ENCODE results near the gene HOXD13. TPM values are rescaled to one million over a fixed set of nuclear protein-coding genes. Genes with fewer than 3 reads are reported as not detected.

Gene HOXD13
- total RNA-seq, 4 donors from 2014 or later: 0.19 TPM; not detected in 3

GRCh38 chr2:176124947-176125771 lies 32.6 kb downstream of the HOXD13 start:
- Histone ChIP-seq H3K9me3 (no peaks in the 10 kb centered on the region), H3K4me1 (peaks cover 50% of the 10 kb centered on the region), H3K36me3 (no peaks in the 10 kb centered on the region), H3K4me3 (no peak overlapping the region), H3K27me3 (peaks cover 97% of the 10 kb centered on the region), H3K27ac (no peak overlapping the region)
- DNase-seq (ENCODE audit: low spot score in 2 of 2): no peak
- TF ChIP-seq POLR2A (IDR thresholded peaks at IDR 0.05) (no peak), POLR2AphosphoS5 (IDR thresholded peaks at IDR 0.05) (no peak), CTCF (IDR thresholded peaks at IDR 0.05) (no peak), EP300 (IDR thresholded peaks at IDR 0.05) (no peak)
- 49% methylated on average over 5 of the region's 9 CpGs for WGBS

DNA sequence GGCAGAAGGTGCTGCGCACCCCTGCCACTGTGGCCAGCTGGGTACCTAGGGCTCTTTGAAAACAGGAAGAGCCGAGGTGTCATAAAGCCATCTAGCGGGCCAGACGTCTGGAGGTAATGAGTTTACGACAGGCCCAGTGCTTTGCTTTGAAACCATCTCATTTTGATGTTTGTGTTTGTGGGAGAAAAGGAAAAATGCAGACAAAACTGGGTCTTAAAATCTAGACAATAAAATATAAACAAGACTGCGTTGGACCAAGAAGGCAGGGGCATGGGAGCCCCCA lies 33.2 kb downstream of the HOXD13 start:
- WGBS: 50% methylated on average over 6 of the region's 6 CpGs

DNA sequence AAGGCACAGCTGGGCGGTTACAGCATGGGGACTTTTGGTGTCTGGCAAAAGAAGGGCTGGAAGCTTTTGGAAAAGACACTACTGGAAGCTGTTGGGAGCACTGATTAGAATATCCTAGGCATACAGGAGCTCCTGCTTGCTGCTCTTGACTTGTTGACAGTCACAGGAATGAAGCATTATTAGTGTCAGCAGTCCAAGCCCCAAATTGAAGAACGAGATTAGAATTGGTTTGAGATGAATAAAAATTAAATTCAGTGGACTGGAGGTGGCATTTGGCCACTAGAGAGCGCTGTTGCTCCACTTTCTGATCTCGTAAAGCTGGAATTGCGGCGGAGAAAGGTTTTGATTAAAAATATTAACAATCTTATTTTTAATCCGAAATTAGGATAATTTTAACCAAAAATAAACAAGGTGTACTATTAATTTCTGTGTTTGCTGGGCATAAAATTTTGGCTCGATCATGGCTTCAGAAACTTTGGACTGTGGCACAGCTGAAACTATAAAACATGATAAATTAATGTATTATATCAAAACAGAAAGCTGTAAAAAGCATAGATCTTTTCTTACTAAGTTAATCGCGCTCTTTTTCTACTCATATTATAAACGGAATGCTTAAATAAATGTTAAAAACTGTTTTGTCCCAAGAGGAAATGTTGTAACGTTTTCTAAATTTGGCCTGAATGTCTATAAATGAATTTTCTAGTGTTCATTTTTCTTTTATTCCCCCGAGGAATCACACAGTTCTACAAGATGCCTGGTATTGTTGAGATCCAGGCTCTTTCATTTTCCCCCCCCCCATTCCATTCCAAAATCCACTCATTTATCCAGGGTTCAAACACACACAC lies 34.6 kb downstream of the HOXD13 start:
- peak; percentile 71 to 77 for TF ChIP-seq CTCF (IDR thresholded peaks at IDR 0.05)
- TF ChIP-seq POLR2A (IDR thresholded peaks at IDR 0.05): no peak
- TF ChIP-seq EP300 (IDR thresholded peaks at IDR 0.05): no peak
- Histone ChIP-seq H3K27me3 (peaks cover 97% of the 10 kb centered on the region), H3K4me1 (peaks cover 49% of the 10 kb centered on the region), H3K27ac (no peak overlapping the region), H3K9me3 (no peaks in the 10 kb centered on the region), H3K36me3 (no peaks in the 10 kb centered on the region), H3K4me3 (no peak overlapping the region)
- DNase-seq (ENCODE audit: low spot score in 2 of 2): peak in 1 of 2 donors; percentile 74
- 6% methylated on average over 13 of the region's 13 CpGs for WGBS

More for the DNA sequence above, 33.2 kb downstream of the HOXD13 start:
- Histone ChIP-seq H3K4me1 (peaks cover 55% of the 10 kb centered on the region), H3K27me3 (peaks cover 97% of the 10 kb centered on the region), H3K36me3 (no peaks in the 10 kb centered on the region), H3K9me3 (no peaks in the 10 kb centered on the region), H3K4me3 (no peak overlapping the region), H3K27ac (no peak overlapping the region)
- DNase-seq (ENCODE audit: low spot score in 2 of 2): no peak
- no peak for TF ChIP-seq POLR2A (IDR thresholded peaks at IDR 0.05)
- TF ChIP-seq EP300 (IDR thresholded peaks at IDR 0.05): no peak
- TF ChIP-seq CTCF (IDR thresholded peaks at IDR 0.05): no peak
- TF ChIP-seq POLR2AphosphoS5 (IDR thresholded peaks at IDR 0.05): no peak

DNA sequence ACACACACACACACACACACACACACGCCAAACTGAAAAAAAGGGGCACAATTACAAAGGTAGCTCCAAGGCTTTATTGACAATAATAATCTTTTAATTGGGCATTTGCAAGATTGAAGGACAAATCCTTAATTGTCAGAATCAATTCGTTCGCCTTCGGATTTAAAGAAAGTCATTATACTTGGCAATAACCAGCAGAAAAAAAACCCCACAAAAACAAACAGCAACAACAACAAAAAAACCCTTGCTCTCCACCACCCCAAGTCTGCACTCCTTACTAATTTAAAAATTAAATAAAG lies 35.2 kb downstream of the HOXD13 start:
- no peak for DNase-seq (ENCODE audit: low spot score in 2 of 2)

More for the DNA sequence above, 35.2 kb downstream of the HOXD13 start:
- TF ChIP-seq POLR2AphosphoS5 (IDR thresholded peaks at IDR 0.05) (no peak), POLR2A (IDR thresholded peaks at IDR 0.05) (no peak), CTCF (IDR thresholded peaks at IDR 0.05) (no peak), EP300 (IDR thresholded peaks at IDR 0.05) (no peak)
- Histone ChIP-seq H3K27ac (peak overlapping the region; percentile 96), H3K4me3 (peak overlapping the region; percentile 65), H3K27me3 (peaks cover 97% of the 10 kb centered on the region), H3K9me3 (no peaks in the 10 kb centered on the region), H3K36me3 (no peaks in the 10 kb centered on the region), H3K4me1 (peaks cover 49% of the 10 kb centered on the region)
- WGBS: 35% methylated on average over 4 of the region's 4 CpGs
